ENCODE results near the gene GAB1.

- TF ChIP-seq, protein P1, sequence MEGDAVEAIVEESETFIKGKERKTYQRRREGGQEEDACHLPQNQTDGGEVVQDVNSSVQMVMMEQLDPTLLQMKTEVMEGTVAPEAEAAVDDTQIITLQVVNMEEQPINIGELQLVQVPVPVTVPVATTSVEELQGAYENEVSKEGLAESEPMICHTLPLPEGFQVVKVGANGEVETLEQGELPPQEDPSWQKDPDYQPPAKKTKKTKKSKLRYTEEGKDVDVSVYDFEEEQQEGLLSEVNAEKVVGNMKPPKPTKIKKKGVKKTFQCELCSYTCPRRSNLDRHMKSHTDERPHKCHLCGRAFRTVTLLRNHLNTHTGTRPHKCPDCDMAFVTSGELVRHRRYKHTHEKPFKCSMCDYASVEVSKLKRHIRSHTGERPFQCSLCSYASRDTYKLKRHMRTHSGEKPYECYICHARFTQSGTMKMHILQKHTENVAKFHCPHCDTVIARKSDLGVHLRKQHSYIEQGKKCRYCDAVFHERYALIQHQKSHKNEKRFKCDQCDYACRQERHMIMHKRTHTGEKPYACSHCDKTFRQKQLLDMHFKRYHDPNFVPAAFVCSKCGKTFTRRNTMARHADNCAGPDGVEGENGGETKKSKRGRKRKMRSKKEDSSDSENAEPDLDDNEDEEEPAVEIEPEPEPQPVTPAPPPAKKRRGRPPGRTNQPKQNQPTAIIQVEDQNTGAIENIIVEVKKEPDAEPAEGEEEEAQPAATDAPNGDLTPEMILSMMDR (IDR thresholded peaks at IDR 0.05), result no peak
- no peak for TF ChIP-seq EZH2 (IDR thresholded peaks at IDR 0.05; ENCODE audit: borderline replicate concordance, insufficient read depth, low read depth, low read length, poor library complexity, severe bottlenecking)
These were observed 181.1 kb downstream of the GAB1 start for GRCh38 chr4:143517764-143518163.
